ENCODE measurements around the gene DHRSX.
"Not testable (repeated sequence)": the region's sequence is repeated elsewhere in the genome, so short reads cannot be mapped to it uniquely, and the experiment has no call there.

DNA sequence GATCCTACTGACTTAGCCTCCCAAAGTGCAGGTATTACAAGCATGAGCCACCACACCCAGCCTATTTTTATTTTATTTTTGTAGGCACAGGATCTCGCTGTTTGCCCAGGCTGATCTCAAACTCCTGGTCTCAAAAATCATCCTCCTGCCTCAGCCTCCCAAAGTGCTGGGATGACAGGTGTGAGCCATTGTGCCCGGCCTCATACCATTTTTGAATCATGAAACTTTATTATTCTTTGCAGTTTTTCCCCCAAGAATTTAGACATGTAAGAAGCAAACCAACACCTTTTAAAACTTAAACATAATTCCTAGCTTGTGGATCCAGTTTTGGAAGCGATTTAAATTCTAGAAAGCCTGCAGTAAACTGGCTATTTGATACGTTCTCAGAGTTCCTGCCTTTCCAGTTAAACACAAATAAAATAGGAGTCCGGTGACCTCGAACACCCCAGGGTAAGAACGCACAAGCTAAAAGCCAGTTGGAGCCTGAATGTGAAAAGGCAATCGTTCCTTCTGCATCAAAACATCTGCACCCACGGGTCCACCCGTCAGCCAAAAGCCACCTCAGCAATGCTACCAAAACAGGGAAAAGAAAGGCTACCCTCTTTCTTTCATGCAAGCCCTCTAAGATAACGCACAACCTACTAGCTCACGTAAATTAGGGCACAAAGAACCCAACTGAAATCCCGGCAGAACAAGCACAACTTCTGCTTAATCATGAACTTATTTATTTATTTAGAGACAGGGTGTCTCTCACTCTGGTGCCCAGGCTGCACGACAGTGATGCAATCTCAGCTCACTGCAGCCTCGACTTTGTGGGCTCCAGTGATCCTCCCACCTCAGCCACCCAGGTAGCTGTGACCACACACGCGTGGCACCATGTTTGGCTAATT is 39.7 kb downstream of the DHRSX start:
- TF ChIP-seq, protein P1, sequence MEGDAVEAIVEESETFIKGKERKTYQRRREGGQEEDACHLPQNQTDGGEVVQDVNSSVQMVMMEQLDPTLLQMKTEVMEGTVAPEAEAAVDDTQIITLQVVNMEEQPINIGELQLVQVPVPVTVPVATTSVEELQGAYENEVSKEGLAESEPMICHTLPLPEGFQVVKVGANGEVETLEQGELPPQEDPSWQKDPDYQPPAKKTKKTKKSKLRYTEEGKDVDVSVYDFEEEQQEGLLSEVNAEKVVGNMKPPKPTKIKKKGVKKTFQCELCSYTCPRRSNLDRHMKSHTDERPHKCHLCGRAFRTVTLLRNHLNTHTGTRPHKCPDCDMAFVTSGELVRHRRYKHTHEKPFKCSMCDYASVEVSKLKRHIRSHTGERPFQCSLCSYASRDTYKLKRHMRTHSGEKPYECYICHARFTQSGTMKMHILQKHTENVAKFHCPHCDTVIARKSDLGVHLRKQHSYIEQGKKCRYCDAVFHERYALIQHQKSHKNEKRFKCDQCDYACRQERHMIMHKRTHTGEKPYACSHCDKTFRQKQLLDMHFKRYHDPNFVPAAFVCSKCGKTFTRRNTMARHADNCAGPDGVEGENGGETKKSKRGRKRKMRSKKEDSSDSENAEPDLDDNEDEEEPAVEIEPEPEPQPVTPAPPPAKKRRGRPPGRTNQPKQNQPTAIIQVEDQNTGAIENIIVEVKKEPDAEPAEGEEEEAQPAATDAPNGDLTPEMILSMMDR (conservative IDR thresholded peaks at IDR 0.05 in 1 of 2, IDR thresholded peaks at IDR 0.05 in 1 of 2; ENCODE audit: low read depth in 1 of 2, low read length in 2 of 2): not testable (repeated sequence)
- TF ChIP-seq EZH2 (IDR thresholded peaks at IDR 0.05; ENCODE audit: low read length, missing control alignments): not testable (repeated sequence)
